GM23338 (cell line): ENCODE results near the gene RFNG. TPM values are rescaled to one million over a fixed set of nuclear protein-coding genes. Genes with fewer than 3 reads are reported as not detected.

Source experiments
- ATAC-seq: fragments of 200-7000 bp; cut with Tn5 transposase; 3 replicates; pipeline ENCODE4 v1.9.1; 2020
- DNase-seq: peaks from one replicate; pipeline ENCODE4 v3.0.0-alpha.2; 2015; ENCODE audit warnings: low spot score
- H2AFZ ChIP-seq: fragments of 200-600 bp; sonication (generic); 2 replicates; pipeline ENCODE4 v1.8.0; 2016; ENCODE audit warnings: antibody characterized with exemption, mild to moderate bottlenecking, moderate library complexity
- H3F3A ChIP-seq: fragments of 200-600 bp; sonication (generic); replicated peaks from 2 replicates; pipeline ENCODE4 v1.8.0; 2017; ENCODE audit warnings: antibody characterized with exemption, mixed run types, low read depth
- H3K27ac ChIP-seq: fragments of 200-600 bp; sonication (generic); 2 replicates; pipeline ENCODE4 v1.6.1; 2016; ENCODE audit warnings: low read depth
- H3K27me3 ChIP-seq: fragments of 200-600 bp; sonication (generic); 2 replicates; pipeline ENCODE4 v1.8.0; 2016; ENCODE audit warnings: mild to moderate bottlenecking, mixed run types, moderate library complexity; ENCODE audit not compliant: insufficient read depth
- H3K36me3 ChIP-seq: fragments of 200-600 bp; sonication (generic); 2 replicates; pipeline ENCODE4 v1.8.0; 2016; ENCODE audit warnings: mild to moderate bottlenecking; ENCODE audit not compliant: insufficient read depth
- H3K4me1 ChIP-seq: fragments of 200-600 bp; sonication (generic); 2 replicates; pipeline ENCODE4 v1.8.0; 2016; ENCODE audit warnings: mild to moderate bottlenecking, moderate library complexity; ENCODE audit not compliant: insufficient read depth
- H3K4me2 ChIP-seq: fragments of 200-600 bp; sonication (generic); 2 replicates; pipeline ENCODE4 v1.7.1; 2017; ENCODE audit warnings: mixed run types
- H3K4me3 ChIP-seq: fragments of 200-600 bp; sonication (generic); 2 replicates; pipeline ENCODE4 v1.6.1; 2016; ENCODE audit warnings: mixed run types
- H3K79me2 ChIP-seq: fragments of 200-600 bp; sonication (generic); replicated peaks from 2 replicates; pipeline ENCODE4 v1.8.0; 2017; ENCODE audit warnings: mild to moderate bottlenecking; ENCODE audit not compliant: insufficient read depth
- H3K9me2 ChIP-seq: fragments of 200-600 bp; sonication (generic); 2 replicates; pipeline ENCODE4 v1.8.0; 2017; ENCODE audit not compliant: insufficient read depth
- H4K20me1 ChIP-seq: fragments of 200-600 bp; sonication (generic); replicated peaks from 2 replicates; pipeline ENCODE4 v1.8.0; 2017; ENCODE audit warnings: mild to moderate bottlenecking; ENCODE audit not compliant: insufficient read depth
- H3K27ac Mint-ChIP-seq: 2 replicates; pipeline ENCODE4 v1.8.0; 2020; ENCODE audit warnings: inconsistent platforms, mild to moderate bottlenecking, moderate library complexity, mixed read lengths
- H3K27me3 Mint-ChIP-seq: 3 replicates; pipeline ENCODE4 v1.8.0; 2022; ENCODE audit warnings: low read depth, mild to moderate bottlenecking, moderate library complexity, mixed read lengths, inconsistent platforms; ENCODE audit not compliant: insufficient read depth, poor library complexity
- H3K36me3 Mint-ChIP-seq: 3 replicates; pipeline ENCODE4 v1.8.0; 2021; ENCODE audit warnings: low read depth, mild to moderate bottlenecking, inconsistent platforms, moderate library complexity, mixed read lengths
- H3K4me1 Mint-ChIP-seq: 3 replicates; pipeline ENCODE4 v1.8.0; 2020; ENCODE audit warnings: mild to moderate bottlenecking, inconsistent platforms, mixed read lengths
- H3K4me3 Mint-ChIP-seq: 3 replicates; pipeline ENCODE4 v1.8.0; 2021; ENCODE audit warnings: moderate library complexity, mild to moderate bottlenecking, inconsistent platforms, mixed read lengths
- H3K9me3 Mint-ChIP-seq: 3 replicates; pipeline ENCODE4 v1.8.0; 2020; ENCODE audit warnings: moderate library complexity, mild to moderate bottlenecking, inconsistent platforms, mixed read lengths
- CREB1 ChIP-seq: fragments of 250-450 bp; sonication (Bioruptor Pico); IDR thresholded peaks from 2 replicates; pipeline ENCODE4 v1.5.0; 2020; ENCODE audit warnings: low read depth, mild to moderate bottlenecking, moderate library complexity
- CTCF ChIP-seq, 2 experiments: fragments of 200-600 bp in 1 of 2; sonication (generic) in 1 of 2; conservative IDR thresholded peaks; 2 replicates each; pipeline versions ENCODE4 v1.5.1 to v1.6.1; 2016 to 2017; ENCODE audit warnings: antibody characterized with exemption in 2 of 2, low read depth in 2 of 2, mild to moderate bottlenecking in 2 of 2, moderate library complexity in 1 of 2
- ETS1 ChIP-seq: IDR thresholded peaks from 2 replicates; pipeline ENCODE4 v1.6.1; 2016; ENCODE audit warnings: antibody characterized with exemption
- EZH2 ChIP-seq: fragments of 200-600 bp; sonication (generic); IDR thresholded peaks from one replicate; pipeline ENCODE4 v1.8.0; 2017; ENCODE audit warnings: antibody characterized with exemption, mild to moderate bottlenecking, low read depth; ENCODE audit not compliant: unreplicated experiment
- EZH2phosphoT487 ChIP-seq: fragments of 200-600 bp; sonication (generic); IDR thresholded peaks from one replicate; pipeline ENCODE4 v1.8.1; 2018; ENCODE audit warnings: antibody characterized with exemption; ENCODE audit not compliant: unreplicated experiment
- JUNB ChIP-seq: IDR thresholded peaks from one replicate; pipeline ENCODE4 v1.6.1; 2016; ENCODE audit warnings: antibody characterized with exemption; ENCODE audit not compliant: unreplicated experiment
- NANOG ChIP-seq: IDR thresholded peaks from 2 replicates; pipeline ENCODE4 v1.6.1; 2016; ENCODE audit warnings: antibody characterized with exemption, borderline replicate concordance
- POLR2AphosphoS5 ChIP-seq: IDR thresholded peaks from 2 replicates; pipeline ENCODE4 v1.6.1; 2016; ENCODE audit warnings: antibody characterized with exemption, low read depth
- REST ChIP-seq: IDR thresholded peaks from one replicate; pipeline ENCODE4 v1.6.1; 2018; ENCODE audit warnings: antibody characterized with exemption; ENCODE audit not compliant: unreplicated experiment
- STAT1 ChIP-seq: IDR thresholded peaks from one replicate; pipeline ENCODE4 v1.6.1; 2016; ENCODE audit warnings: antibody characterized with exemption; ENCODE audit not compliant: unreplicated experiment
- ZNF114 ChIP-seq: fragments of 250-450 bp; sonication (Bioruptor Pico); IDR thresholded peaks from 2 replicates; pipeline ENCODE4 v1.5.0; 2020; ENCODE audit warnings: mild to moderate bottlenecking, moderate library complexity
- ZNF331 ChIP-seq: fragments of 250-450 bp; sonication (Bioruptor Pico); IDR thresholded peaks from 2 replicates; pipeline ENCODE4 v1.5.0; 2020; ENCODE audit warnings: low read depth, mild to moderate bottlenecking, moderate library complexity
- ZNF462 ChIP-seq: fragments of 250-450 bp; sonication (Bioruptor Pico); IDR thresholded peaks from 2 replicates; pipeline ENCODE4 v1.5.0; 2020; ENCODE audit warnings: mild to moderate bottlenecking, moderate library complexity
- polyA plus RNA-seq: library from polyadenylated mRNA; unstranded; fragments of >200 nt; fragmentation: Nextera tagmentation; extraction: Ambion mirVana; gene quantifications from 2 replicates; pipeline ENCODE4 v1.2.1, GENCODE V29; 2016
- total RNA-seq: library from RNA; depleted of rRNA; stranded (reverse); fragments of >200 nt; shearing (Covaris generic); gene quantifications from 2 replicates; pipeline ENCODE4 v1.2.3, GENCODE V29; 2014

Gene RFNG
- total and polyA plus RNA-seq, 2 experiments from 2014 or later: 18.0 to 44.7 TPM

GRCh38 chr17:82018152-82018988 is 33.2 kb downstream of the RFNG start:
- peaks cover 6% of the 10 kb centered on the region; the same call in 1 of the 3 replicates for H3K36me3 Mint-ChIP-seq
- ATAC-seq (no peak), DNase-seq (no peak)
- Histone ChIP-seq H3K4me2 (no peak overlapping the region), H3K9me2 (no peaks in the 10 kb centered on the region), H3F3A (peaks cover 8% of the 10 kb centered on the region; the same call in 1 of the 2 replicates), H3K79me2 (peaks cover 15% of the 10 kb centered on the region), H4K20me1 (peaks cover 3% of the 10 kb centered on the region), H3K27ac (0 out of 2 replicates have a peak overlapping the region, but pooled peaks have one; percentile 80), H3K4me1 (peaks cover 5% of the 10 kb centered on the region; the same call in 1 of the 2 replicates), H3K4me3 (no peak overlapping the region), H3K36me3 (no peaks in the 10 kb centered on the region), H2AFZ (no peak overlapping the region), H3K27me3 (no peaks in the 10 kb centered on the region)
- no peak overlapping the region; the same call in 2 of the 3 replicates for H3K4me3 Mint-ChIP-seq
- peaks cover 17% of the 10 kb centered on the region for H3K27me3 Mint-ChIP-seq
- no peak overlapping the region for H3K27ac Mint-ChIP-seq
- no peak for TF ChIP-seq ZNF462
- no peak for TF ChIP-seq EZH2phosphoT487
- TF ChIP-seq POLR2AphosphoS5: no peak
- no peak for TF ChIP-seq STAT1
- no peak for TF ChIP-seq EZH2
- no peak for TF ChIP-seq CREB1 (CRISPR knock-in tag)
- TF ChIP-seq NANOG: no peak
- TF ChIP-seq ZNF331 (CRISPR knock-in tag): no peak
- TF ChIP-seq ETS1: no peak
- no peak for TF ChIP-seq JUNB
- TF ChIP-seq CTCF (conservative IDR thresholded peaks at IDR 0.05; ENCODE audit: low read depth in 2 of 2): no peak
- TF ChIP-seq ZNF114 (CRISPR knock-in tag): no peak
- TF ChIP-seq REST: no peak
- peaks cover 5% of the 10 kb centered on the region; the same call in 2 of the 3 replicates for H3K4me1 Mint-ChIP-seq
- H3K9me3 Mint-ChIP-seq: no peaks in the 10 kb centered on the region
